Measurements from ENCODE around the gene ARHGAP10.

ARHGAP10 gene, protein sequence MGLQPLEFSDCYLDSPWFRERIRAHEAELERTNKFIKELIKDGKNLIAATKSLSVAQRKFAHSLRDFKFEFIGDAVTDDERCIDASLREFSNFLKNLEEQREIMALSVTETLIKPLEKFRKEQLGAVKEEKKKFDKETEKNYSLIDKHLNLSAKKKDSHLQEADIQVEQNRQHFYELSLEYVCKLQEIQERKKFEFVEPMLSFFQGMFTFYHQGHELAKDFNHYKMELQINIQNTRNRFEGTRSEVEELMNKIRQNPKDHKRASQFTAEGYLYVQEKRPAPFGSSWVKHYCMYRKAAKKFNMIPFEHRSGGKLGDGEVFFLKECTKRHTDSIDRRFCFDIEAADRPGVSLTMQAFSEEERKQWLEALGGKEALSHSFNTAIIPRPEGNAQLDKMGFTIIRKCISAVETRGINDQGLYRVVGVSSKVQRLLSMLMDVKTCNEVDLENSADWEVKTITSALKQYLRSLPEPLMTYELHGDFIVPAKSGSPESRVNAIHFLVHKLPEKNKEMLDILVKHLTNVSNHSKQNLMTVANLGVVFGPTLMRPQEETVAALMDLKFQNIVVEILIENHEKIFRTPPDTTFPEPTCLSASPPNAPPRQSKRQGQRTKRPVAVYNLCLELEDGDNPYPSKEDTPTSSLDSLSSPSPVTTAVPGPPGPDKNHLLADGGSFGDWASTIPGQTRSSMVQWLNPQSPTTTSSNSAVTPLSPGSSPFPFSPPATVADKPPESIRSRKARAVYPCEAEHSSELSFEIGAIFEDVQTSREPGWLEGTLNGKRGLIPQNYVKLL

DNA sequence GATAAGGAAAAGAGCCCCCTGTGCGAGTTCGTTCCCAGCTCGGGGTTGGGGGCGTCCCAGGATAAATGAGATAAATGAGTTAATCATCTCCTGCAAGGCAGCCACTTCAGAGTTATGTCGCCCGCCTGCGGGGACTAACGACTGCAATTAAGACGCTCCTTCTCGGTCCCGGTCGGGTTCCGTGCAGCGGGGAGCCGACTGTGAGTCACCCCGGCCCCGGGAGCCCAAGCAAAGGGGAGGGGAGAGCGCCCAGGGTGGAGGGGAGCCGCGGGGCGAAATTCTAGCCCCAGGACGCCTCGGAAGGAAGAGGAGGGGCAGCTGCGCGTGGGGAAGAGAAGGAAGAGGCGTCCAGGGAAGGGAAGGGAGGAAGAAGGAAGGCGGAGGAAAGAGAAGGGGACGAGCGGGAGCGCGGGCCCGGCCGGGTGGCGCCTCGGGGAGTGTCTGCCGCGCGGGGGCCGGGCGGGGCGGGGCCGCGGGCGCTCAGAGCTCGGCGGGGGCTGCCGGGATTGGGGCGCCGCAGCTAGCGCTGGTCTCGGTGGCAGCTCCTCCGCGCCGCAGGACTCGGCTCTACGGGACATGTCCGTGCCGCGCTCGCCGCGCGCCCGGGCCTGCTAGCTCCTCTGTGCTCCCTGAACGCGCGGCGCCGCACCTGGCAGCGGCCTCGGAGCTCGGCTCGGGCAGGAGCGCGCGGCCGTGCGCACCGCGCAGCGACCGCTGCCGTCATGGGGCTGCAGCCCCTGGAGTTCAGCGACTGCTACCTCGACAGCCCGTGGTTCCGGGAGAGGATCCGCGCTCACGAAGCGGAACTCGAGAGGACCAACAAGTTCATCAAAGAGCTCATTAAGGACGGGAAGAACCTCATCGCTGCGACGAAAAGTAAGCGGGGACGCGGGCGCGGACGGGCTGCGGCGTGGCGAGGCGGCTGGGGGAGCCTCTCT is at the start of gene ARHGAP10:
TSS of gene ARHGAP10 (plus strand) at position 509 of the 938 bp plus-strand sequence. CDS start at position 723, 214 bp downstream.
- peak; percentile 22 to 38 for DNase-seq (ENCODE audit: low read depth in 2 of 2)

DNA sequence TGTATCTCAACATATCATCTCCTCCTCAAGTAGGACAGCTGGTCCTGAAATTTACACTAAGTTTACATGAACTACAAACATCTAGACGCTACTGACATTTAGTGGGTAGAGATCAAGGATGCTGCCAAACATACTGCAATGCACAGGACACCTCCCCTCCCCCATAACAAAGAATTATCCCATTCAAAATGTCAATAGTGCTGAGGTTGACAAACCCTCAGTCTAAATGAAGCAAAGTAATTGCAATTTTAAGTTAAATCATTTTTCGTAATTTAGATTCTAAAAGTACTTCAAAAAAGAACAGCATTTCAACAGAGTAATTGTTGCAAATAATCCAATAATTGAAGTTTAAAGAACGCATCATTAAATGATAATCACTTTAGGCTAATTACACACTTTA is 49.1 kb upstream of the ARHGAP10 start:
- DNase-seq (ENCODE audit: low read depth in 2 of 2): no peak

DNA sequence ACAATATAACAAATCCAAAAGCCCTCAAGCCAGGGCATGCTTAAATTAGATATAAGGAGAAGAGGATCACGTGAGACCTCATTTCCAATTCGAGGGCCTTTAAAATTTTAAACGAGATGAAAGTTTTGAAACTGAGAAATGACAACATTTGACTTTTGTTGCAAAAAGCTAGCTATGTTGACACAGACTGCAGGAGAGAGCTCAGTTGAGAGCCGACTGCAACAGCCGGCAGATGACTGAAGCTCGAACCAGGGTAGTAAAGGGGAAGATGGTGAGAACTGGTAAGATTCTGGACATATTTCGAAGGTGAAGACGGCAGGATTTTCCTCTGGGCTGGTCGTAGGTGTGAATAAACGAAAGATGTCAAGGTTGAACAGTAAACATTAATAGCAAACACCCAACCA is 48.7 kb upstream of the ARHGAP10 start:
- no peak for DNase-seq (ENCODE audit: low read depth in 2 of 2)

DNA sequence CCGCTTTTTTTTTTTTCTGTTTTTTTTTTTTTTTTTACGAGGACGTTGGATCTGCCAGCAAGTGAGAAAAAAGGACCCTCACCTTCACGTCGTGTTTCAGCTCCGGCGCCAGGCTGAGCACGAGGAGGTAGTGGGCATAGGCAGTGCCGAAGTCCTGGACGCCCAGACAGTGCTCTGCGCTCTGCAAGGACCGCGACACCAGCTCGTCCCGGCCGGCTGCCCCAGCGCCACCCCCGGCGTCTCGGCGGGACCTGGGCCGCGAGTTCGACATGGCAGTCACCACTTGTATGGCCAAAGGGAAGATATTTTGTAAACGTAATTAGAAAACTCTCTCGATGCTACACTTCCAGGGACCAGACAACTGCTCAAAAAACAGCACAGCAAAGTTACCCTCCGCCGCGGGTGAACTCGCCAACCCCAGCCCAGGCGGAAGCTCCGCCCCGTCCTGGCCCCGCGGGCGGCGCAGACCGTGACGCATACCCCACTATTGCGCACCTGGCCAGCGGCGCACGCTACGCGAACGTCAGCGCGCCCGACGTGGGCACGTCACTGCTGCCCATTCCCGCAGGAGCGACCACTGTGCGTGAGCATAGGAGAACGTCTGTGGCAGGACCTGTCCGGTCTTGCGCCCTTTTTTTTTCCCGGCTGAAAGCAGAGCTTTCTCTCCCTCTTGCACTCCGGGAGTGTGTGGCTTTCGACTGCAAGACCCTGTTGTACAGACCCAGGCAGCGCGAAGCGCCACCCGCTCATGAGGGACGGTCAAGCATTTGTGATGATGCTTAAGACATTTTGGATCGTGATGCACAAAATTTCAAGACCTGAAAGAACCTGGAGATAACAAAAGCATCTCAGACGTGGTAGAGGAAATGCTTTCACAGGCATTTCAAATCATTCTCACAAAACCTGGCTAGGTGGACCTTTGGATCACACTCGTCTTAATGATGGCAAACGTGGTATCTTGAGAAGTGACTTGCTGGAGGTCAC is 47.9 kb upstream of the ARHGAP10 start, which contains the start of gene PRMT9:
TSS of gene PRMT9 (minus strand) at position 447 of the 984 bp plus-strand sequence. CDS start at position 271, 176 bp downstream.
- peak; percentile 52 to 75 for DNase-seq (ENCODE audit: low read depth in 2 of 2)

DNA sequence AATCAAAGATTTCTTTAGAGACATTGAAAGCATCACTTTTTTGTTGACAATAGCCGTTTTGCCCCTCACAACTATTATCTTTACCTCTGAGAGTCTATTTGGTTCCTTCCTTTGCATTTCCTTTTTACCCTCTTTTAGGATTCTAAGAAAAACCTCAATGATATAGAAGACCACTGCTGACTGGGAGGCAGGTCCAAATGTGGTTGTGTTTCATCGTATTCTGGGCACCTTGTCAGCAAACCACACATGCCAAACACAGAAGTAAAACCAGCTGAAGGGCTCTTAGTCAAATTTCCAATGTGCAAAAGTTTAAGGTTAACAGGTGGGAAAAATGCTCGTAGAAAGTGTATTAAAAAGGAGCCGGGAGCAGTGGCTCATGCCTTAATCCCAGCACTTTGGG is 42.8 kb upstream of the ARHGAP10 start:
- DNase-seq (ENCODE audit: low read depth in 2 of 2): no peak

DNA sequence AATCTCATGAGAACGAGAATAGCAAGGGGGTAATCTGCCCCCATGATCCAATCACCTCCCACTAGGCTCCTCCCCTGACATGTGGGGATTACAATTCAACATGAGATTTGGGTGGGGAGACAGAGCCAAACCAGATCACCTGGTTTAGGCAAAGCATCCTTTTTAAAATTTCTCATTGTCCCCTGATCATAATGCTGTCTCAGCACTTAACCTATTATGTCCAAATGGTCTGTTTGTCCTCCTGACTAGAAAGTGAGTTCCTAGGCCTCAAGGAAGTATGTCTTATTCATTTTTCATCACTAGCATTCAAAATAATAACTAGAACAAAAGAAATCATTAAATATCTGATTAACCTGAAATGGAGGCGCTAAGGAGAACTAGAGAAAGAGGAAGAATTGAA is 40.1 kb upstream of the ARHGAP10 start:
- no peak for DNase-seq (ENCODE audit: low read depth in 2 of 2)

DNA sequence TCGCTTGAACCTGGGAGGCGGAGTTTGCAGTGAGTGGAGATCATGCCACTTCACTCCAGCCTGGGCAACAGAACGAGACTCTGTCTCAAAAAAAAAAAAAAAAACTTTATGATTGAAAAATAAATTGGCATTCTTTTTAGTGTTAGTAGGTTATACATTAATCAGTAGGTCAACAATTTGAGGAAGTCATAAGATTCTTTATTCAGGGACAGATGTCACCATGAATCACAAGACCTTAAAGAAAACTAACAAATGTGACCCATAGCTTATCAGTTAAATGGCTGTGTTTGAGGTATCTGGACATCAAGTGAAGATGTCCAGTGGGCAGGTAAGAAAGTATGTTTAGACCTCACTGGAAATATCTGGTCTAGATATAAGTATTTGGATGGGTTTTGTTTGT is 38.7 kb upstream of the ARHGAP10 start:
- DNase-seq (ENCODE audit: low read depth in 2 of 2): no peak

DNA sequence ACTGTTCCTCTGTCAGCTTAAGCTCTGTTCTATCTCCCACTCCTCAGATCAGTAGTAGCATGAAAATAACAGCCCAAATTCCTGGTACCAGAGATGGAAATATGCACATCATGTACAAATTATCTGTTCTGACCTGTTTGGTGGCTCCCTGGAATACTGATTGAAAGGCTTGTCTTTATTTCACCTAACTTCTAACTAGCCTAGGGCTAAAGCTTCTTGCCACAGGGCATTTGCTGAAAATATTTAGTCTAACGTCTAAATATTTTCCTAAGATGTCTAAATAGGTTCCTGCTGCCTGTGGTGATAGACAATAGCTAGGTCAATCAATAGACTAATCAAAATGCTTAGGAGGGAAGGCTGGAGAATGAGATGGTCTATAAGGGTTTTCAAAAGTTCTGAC is 35.0 kb upstream of the ARHGAP10 start:
- DNase-seq (ENCODE audit: low read depth in 2 of 2): no peak

DNA sequence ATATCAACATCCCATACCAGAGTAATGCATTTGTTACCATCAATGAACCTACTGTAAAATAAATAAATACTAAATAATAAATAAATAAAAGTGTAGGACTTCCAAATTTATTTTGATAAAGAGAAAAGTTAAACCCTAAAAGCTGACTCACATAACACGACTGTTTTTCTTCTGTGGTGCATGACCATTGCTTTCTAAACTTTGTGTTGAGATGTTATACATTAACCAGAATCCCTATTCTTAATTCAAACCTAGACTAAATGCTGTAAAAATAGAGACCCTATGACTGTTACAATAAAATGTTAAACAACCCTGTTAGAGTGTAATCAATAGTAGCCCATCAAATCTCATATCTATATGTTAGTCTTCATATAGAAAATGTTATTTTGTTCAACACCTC is 27.0 kb upstream of the ARHGAP10 start:
- DNase-seq (ENCODE audit: low read depth in 2 of 2): no peak

DNA sequence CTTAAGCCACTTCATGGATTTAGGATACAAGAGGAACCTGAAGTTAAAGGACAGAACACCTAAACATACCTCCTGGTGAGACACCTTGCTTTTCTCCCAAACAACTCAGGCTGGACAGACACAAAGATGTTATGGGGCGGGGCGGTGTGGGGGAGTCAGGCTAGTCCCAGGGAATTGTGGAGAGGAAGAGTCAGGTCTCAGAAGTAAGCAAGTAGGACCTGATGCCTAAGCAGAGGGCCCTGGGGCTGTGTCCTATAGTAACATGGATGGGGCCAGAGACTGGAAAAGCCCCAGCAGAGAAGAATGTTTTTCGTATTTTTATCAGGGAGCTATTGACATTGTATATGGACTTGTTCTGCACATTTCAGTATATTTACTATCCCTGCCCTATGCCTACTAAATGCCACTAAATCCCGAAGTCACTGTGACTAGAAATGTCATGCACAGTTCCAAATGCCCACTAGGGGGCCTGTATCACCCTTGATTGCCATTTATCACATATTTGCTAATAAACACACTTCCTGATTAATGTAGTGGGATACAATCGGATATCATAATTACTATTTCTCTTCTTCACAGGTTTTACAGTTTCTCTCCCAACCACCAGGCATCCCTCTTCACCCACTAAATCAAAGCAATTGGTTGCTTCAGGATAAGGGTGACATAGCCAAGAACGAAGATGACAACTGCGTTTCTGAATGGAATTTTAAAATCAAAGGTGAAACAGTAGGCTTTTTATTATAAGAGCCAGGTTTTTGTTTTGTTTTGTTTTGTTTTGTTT is 23.8 kb upstream of the ARHGAP10 start:
- DNase-seq (ENCODE audit: low read depth in 2 of 2): peak in 1 of 2 donors; percentile 26

DNA sequence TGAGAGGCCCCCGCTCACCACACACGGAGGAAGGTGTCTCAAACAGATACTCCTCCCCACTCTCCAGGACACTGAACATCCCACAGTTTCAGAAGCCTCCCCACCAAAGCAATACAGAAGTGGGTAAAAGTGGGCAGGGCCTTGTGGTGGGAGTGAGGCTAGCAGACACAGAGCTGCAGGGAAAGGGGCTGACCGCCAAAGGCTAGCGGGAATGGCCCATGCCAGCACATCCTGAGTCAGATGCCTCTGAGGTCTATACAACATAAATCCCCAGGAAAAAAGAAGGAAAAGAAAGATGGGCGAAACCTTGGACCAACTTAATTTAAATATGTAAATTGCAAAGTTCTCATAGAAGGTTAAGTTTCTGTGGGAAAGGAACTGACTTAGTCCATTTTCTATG is 21.9 kb upstream of the ARHGAP10 start:
- DNase-seq (ENCODE audit: low read depth in 2 of 2): no peak

DNA sequence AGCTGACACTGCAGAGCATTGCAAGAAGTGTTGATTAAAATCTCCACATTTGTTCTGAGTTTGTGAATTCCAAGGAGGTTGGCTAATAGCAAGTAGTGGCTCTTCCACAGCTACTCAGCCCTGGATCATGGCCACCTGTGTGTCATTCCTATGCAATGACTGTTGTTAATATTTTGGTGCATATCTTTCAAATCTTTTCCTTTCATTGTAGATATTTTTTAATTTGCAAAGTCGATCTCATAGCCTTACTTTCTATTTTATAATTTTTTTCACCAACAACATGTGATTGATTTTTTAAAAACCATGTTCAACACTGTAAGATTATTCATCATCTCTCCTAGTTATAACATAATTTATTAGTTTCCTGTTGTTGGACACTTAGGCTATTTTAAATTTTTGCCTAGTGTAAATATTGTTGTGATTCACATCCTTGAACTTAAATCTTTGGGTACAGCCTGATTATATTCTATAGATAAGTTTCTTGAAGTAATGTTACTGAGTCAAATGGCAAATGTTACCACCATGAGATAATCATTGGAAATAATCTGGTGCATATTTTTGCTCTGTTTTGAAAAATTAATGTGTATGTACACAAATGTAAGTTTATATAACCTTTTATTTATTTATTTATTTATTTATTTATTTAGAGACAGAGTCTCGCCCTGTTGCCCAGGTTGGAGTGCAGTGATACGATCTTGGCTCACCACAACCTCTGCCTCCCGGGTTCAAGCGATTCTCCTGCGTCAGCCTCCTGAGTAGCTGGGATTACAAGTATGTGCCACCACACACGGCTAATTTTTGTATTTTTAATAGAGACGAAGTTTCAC is 17.1 kb upstream of the ARHGAP10 start:
- DNase-seq (ENCODE audit: low read depth in 2 of 2): no peak

DNA sequence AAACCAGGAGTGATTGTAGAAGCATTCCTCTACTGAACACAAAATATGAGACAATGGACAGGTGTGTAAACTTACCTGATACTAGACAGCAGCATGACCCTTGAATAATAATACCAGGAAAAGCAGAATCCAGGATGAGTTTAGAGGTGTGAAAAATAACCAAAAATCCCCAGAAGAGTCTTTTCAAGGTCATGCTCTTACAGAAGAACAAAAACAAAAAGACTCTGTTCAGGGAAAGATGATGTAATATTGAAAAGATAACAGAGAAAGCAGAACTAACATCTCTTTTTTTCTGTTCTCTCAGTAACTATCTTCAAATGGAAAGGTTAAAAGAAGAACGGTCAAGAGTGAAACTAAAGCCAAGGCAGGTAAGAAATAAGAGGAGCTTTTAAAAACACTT is 14.0 kb upstream of the ARHGAP10 start:
- DNase-seq (ENCODE audit: low read depth in 2 of 2): no peak

DNA sequence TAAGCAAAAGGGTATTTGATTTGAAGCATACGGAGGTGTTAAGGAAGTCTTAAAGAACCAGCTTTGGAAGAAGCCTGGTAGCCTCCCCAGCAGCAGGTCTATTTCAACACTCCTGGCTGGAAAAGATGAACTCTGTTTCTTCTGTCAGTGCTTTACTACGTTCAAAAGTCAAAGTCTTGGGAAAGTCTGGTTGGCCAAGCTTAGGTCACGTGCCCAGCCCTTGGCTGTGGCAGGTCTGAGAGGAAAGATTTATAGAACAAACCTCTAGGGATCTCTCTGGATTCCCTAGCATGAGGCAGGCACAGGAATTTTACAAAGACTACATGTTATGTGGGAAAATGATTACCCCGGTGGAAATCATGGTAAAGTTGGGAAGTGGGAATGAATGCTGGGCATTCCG is 8.6 kb upstream of the ARHGAP10 start:
- no peak for DNase-seq (ENCODE audit: low read depth in 2 of 2)

DNA sequence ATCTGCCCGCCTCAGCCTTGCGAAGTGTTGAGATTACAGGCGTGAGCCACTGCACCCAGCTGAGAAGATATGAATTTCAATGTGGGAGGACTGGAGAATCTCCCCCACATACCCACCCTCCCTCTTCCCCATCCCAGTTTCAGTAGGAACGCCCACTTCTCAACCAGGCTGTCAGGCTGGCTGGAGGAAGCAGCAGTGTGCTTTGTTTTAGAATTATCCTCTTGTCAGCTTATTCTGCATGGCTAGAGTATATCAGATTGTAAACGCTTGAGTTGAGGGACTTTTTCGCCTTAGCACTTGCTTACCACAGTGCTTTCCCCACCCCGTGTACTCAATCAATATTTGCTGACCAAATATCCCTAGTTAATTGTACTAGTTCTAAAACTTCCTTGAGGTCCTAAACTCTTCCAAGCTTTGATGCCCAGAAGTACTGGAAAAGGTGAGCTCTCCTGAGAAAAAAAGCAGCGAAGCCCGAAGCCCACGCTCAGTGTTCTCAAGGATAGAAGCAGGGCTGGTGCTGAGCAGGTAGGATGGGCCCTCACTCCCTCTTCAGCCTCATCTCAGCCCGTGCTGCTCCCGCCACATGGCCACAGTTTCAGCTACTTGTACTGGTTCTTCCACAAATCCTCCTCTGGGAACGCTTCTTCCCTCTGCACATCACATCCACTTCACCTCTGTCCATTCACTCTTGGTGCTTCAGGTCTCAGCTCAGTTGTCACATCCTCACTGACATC is 7.3 kb upstream of the ARHGAP10 start:
- no peak for DNase-seq (ENCODE audit: low read depth in 2 of 2)

DNA sequence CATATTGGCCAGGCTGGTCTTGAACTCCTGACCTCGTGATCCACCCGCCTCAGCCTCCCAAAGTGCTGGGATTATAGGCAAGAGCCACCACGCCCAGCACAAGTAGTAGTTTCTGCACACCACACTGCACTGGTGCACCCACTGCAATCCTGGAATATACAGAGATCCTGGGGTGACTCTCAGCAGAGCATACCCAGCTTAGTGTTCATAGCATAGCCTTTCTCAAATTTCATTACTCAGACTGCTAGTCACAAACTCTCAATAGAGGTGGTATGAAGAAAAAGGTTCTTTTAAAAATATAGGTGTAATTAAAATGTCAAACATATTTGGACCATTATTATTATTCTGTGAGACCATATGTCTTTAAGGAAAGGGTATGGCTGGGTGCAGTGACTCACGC is 6.2 kb upstream of the ARHGAP10 start:
- DNase-seq (ENCODE audit: low read depth in 2 of 2): no peak

DNA sequence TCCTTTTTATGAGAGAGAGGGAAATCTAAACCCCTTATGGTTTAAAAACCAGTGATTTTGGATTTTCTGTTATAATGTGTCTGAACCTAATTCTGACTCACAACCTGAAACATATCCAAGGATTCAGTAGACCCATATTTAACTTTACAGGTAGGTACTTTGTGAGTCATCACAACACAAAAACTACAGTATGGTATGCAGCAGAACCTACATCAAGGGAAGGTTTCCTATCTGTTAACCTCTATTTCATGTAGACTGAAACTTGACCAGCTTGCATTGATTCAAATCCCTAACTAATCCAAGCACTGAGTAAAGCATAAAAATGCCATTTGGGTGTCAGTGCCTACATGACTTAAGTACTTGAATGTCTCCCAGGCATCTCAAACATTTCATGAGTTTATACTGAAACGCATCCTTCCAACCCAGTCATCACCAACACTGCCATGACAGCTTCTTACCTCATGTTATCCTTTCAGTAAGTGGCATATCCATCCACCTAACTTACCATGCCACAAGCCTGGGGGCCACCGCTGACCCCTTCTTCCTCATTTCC is 4.3 kb upstream of the ARHGAP10 start:
- DNase-seq (ENCODE audit: low read depth in 2 of 2): no peak

DNA sequence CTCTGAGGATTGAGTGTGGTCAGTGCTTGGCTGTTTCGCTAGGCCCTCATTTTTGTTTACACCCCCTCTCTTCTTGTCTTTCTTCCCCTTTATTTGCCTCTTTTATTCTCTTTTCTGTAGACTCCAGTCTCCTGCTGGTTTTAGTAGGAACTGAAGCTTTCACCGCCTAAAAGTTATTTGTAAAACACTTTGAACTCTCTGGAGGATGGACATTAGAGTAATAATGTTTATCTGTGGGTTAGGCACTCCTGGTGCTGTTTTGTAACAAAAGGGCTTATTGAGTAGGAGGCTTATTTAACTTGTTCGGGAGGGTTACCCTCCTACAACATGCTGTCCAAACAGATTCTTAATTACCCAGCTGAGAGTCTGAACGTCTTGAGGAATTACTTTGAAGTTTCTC is 1.6 kb upstream of the ARHGAP10 start:
- DNase-seq (ENCODE audit: low read depth in 2 of 2): no peak
